GM21737 (cell line): ENCODE data around the gene ZNF136.

Experiments
- ATAC-seq: cut with Tn5 transposase; IDR thresholded peaks from one replicate; pipeline ENCODE4 v1.9.1; 2021; ENCODE audit warnings: mild to moderate bottlenecking, moderate library complexity; ENCODE audit not compliant: unreplicated experiment

The ZNF136 gene

DNA sequence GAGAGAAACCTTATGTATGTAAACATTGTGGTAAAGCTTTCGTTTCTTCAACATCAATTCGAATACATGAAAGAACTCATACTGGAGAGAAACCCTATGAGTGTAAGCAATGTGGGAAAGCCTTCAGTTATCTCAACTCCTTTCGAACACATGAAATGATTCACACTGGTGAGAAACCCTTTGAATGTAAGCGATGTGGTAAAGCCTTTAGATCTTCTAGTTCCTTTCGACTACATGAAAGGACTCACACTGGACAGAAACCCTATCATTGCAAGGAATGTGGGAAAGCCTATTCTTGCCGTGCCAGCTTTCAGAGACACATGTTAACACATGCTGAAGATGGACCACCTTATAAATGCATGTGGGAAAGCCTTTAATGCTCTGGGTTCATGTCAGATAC, 24.7 kb downstream of the ZNF136 start:
- ATAC-seq: no peak

DNA sequence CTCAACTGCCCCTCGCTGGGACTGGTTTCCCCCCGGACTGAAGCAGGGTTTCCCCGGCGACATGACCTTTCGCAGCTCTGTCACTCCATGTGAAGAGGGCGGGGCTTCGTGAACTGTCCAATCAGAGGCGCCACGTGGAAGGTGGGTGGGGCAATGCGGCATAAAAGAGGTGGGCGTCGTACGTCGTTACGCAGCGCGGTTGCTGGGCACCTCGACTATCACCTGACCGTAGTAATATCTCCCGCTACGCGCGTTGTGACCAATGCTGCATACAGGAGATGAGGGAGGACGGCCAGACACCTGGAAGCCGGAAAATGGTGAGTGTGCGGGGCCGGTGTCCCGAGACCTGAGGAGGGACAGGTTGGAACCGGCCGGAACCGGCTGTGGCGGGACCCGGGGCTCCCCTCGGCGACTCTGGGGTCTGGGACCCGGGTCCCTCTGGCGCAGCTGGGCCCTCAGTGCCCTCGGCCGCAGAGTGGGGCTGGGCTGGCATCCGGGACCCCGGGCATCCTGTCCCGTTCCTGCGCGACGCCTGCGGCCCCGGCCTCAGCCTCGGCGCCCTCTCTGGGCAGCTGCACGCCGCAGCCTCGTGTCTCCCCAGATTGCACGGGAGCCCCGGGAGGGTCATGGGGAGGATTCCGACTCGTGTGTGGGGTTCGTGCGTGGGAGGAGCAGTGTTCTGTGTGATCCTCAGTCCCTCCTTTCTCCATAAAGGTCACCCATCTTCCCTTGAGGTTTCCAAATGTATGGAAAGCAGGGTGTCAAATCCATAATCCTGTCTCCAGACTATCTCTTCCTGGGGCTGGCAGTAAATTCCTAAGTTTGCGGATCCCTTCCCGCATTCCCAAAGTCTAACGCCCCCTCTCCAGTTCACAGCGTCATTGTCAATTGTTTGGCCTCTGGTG, 32.2 kb downstream of the ZNF136 start:
- no peak for ATAC-seq

DNA sequence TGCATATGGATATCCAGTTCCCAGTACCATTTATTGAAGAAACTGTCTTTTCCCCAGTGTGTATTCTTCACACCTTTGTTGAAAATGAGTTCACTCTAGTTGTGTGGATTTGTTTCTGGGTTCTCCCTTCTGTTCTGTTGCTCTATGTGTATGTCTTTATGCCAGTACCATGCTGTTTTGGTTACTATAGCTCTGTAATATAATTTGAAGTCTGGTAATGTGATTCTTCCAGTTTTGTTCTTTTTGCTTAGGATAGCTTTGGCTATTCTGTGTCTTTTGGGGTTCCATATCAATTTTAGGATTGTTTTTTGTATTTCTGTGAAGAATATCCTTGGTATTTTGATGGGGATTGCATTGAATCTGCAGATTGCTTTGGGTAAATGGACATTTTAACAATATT, 35.2 kb downstream of the ZNF136 start:
- ATAC-seq: no peak

DNA sequence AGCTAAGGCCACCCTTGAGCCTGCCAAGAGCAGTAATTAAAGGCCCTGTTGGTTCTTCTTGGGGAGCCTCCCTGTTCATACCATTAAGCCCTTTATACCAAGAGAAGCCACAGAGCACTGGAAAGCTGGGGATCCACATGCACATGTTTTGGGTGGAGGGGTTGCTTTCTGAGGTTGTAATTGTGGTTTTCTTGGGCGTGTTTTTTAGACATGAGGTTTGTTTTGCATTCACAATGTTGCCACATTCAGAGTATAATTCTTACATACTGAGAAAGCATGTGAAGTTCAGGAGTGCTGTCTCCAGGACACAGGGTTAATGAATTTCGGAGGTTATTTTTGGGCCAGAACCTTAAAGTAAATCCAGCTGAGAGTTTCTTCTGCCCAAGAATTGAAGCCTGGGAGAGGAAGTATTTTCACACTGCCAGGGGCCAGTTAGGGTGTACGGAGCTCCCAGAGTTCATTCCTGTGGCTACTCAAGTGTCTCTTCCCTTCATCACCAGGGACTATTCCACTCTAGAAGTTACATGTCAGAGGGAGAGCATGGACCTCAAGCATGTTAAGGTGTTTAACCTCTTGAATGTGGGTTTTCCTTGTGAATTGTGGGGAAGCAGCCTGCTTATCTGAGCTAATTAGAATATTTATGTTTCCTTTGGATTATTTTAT, 37.0 kb downstream of the ZNF136 start:
- ATAC-seq: no peak

DNA sequence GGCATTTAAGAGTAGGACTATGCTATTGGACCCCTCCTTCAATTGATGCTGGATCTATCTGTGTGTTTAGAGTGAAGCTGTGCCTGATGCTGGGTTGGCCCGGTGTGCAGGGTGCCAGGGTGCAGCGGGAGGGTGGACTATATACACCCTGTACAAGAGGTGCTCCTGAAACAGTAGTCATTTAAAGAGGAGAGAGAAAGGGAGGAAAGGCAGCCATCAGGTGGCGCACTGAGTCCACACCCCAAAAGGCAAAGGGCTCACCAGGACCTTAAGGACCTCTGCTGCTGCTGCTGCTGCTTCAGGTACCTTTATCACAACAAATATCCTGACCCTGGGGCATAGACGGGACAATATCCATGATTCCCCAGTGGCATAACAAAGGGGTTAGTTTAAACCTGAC, 39.4 kb downstream of the ZNF136 start:
- ATAC-seq: no peak

DNA sequence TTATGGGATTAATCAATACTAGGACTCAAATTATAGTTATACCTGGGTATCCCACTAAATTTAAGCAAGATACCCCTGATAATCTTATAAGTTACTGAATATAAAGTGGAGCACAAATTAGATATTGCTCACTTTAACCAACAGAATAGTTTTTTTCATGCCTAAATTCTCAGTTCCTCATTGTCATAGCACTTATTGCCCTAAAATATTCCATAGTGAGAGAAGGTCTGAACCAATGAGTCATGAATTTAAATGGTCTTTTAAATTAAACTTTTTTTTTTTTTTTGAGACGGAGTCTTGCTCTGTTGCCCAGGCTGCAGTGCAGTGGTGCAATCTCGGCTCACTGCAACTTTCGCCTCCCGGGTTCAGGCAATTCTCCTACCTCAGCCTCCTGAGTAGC, 42.4 kb downstream of the ZNF136 start:
- ATAC-seq: no peak

DNA sequence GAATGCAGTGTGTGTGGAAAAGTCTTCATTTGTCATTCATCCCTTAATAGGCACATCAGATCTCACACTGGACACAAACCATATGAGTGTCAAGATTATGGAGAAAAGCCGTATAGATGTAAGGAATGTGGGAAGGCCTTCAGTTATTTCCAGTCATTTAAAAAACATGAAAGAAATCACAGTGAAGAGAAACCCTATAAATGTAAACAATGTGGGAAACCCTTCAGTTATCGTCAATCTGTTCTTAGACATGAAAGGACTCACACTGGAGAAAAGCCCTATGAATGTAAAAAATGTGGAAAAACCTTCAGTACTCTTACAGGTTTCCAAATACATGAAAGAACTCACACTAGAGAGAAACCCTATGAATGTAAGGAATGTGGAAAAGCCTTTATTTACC, 45.3 kb downstream of the ZNF136 start:
- no peak for ATAC-seq

DNA sequence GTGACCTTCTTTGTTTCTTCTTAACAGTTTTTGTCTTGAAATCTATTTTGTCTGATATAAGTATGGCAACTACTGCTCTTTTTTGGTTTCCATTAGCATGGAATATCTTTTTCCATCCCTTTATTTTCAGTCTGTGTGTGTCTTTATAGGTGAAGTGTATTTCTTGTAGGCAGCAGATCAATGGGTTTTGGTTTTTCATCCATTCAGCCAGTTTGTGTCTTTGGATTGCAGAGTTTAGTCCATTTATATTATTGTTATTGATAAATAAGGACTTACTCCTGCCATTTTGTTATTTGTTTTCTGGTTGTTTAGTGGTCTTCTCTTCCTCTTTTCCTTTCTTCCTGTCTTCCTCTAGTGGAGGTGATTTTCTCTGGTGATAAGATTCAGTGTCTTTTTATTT, 54.4 kb downstream of the ZNF136 start:
- ATAC-seq: no peak

DNA sequence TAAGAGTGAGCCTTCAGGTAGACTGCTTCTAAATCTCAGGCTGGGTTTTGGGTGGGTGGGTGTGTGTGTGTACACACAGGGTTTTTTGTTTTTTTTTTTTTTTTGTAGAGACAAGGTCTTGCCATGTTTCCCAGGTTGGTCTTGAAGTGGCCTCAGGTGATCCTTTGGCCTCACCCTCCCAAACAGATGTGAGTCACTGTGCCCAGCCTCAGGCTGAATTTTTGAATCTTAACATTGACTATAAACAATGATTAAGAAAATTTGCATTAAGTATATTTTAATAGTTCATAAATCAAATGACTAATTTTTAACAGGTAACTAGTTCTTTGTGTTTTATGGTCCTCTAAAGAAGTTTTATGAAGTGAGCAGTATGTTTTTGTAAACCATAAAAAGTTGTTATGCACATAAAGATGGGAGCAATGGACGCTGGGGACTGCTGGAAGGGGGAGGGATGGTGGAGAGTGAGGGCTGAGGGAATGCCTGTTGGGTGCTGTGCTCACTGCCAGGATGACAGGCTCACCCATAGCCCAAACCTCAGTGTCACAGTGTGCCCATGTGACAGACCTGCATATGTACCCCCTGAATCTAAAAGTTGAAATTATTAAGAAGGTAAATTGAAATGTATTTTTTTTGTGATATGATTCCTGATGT, 60.2 kb downstream of the ZNF136 start:
- ATAC-seq: no peak

DNA sequence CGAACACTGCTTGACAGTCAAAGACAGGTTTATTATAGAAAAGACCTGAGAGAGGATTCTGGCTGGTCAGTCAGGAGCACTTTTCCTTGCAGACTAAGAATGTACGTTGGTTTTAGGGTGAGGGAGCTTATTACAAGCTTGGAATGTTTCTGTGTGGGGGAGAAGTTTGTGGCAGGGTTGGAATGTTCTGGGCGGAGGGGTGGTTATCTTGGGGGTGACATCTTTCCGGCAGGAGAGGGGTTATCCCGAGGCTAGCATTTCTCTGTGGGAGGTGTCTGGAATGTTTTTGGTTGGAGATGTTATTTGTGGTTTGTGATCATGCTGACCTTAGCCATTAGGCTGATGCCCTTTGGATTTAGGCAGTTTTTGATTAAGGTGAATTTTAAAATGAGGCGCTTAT, 61.8 kb downstream of the ZNF136 start:
- no peak for ATAC-seq

DNA sequence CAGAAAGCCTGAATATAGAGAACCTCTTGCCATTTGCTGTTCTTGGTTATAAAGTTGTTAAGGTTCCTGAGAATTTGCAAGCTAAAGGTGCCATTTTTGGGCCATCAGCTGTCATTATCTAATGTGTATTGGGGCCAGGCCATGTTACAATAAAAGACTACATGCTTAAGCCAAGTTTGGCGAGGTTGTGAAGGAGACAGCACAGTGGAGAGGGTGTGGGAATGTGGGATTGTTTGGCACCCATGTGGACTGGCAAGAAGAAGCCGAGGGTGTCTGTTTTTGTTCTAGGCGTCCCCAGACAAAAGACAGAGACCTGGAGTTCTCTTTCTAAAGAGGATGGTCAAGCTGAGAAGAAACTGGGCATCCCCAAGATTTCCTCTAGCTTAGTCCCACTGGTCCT, 67.1 kb downstream of the ZNF136 start:
- no peak for ATAC-seq

DNA sequence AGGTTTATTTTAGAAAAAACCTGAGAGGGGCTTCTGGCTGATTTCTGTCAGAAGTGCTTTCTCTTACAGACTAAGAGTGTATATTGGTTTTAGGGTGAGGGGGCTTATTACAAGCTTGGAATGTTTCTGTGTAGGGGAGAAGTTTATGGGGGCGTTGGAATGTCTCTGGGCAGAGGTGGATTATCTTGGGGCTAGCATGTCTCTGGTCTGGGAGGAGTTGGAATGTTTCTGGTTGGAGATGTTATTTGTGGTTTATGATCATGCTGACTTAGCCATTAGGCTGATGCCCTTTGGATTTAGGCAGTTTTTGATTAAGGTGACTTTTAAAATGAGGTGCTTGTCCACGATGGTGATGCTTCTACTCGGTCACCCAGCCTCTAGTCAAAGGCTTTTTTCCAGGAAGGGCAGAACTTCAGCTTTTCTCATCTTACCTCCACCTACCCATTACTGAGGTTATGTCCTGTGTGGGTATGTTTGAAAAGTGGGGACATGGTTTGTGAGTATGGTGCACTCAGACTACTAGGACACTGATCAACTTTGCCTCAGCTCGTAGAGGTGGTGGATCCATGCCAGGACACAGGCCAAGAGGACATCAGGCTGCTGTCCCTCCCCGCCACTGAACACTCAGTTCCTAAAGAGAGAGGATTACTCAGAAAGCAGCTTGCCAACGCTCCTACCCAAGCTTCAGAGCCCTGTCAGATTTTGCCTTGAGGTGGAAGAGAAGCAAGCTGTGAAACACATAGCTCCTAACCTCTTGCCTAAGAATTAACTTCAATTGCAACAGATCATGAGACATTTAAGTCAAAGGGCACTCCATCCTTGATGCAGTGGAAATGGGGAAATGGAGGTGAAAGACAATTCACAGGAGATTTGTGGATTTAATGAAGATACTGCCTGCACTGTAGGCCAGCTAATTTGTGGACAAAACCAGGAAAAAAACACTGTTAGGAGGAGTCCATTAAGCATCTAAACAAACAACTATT, 68.1 kb downstream of the ZNF136 start:
- no peak for ATAC-seq

DNA sequence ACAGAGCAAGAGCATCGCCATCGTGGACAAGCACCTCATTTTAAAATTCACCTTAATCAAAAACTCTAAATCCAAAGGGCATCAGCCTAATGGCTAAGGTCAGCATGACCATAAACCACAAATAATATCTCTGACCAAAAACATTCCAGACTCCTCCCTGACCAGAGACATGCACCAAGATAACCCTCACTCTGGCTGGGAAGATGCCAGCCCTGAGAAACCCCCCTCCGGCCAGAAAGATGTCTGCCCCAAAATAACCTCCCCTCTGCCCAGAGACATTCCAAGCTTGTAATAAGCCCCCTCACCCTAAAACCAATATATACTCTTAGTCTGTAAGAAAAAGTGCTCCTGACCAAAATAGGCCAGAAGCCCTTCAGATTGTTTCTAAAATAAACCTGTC, 70.1 kb downstream of the ZNF136 start:
- no peak for ATAC-seq

DNA sequence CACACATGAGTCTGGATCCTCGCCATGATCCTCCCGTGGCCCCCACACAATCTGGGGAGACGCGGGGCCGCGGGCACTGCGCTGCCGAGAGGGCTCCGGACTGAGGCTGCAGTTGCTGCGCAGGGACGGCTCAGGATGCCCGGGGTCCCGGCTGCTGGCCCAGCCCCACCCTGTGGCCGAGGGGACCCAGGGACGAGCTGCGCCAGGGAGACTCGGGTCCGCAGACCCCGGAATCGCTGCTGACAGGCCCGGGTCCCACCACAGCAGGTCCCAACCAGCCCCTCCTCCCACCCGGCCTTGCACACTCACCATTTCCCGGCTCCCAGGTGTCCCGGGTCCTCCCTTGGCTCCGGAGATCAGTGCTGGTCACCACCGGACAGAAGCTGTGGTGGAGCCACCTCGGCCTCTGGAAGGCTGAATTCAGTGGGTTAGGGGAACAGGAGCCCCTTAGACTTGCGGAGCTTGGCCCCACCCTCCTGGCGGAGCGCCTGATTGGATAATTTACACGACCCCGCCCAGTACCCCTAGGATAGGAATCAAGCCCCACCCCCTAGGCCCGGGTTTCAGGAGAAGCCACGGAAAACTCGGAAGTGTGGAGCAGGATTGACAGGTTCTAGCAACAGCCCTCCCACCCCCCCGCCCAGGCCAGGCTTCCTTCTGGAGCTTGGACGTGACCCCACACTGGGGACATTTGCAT, 74.4 kb downstream of the ZNF136 start:
- ATAC-seq: no peak
